Adrenal gland (tissue), 12 donors: ENCODE data around the gene FBXL15. TPM values are rescaled to one million over a fixed set of nuclear protein-coding genes. Genes with fewer than 3 reads are reported as not detected.

Experiments used
- DNase-seq, 7 donors: peaks; one replicate each; pipeline ENCODE4 v3.0.0-alpha.2; 2019 to 2020
- H3K27ac ChIP-seq, 5 donors: fragments of 200-600 bp; sonication (generic) in 4 of 5; 1 replicate in 3 of 5; 2 replicates in 2 of 5; pipeline versions ENCODE4 v1.5.1 to v1.8.0; 2016 to 2020; ENCODE audit warnings: mild to moderate bottlenecking in 1 of 5
- H3K27me3 ChIP-seq: fragments of 200-600 bp; 2 replicates; pipeline ENCODE4 v1.8.0; 2021
- H3K36me3 ChIP-seq, 2 donors: fragments of 200-600 bp; replicated peaks in 1 of 2; 1 replicate in 1 of 2; 2 replicates in 1 of 2; pipeline versions ENCODE4 v1.5.1 to v1.8.0; 2018 to 2022
- H3K4me1 ChIP-seq, 2 donors: fragments of 200-600 bp; replicated peaks in 1 of 2; 1 replicate in 1 of 2; 2 replicates in 1 of 2; pipeline versions ENCODE4 v1.5.1 to v1.8.0; 2018 to 2021
- H3K4me3 ChIP-seq, 4 donors: fragments of 200-600 bp; sonication (generic) in 3 of 4; one replicate each; pipeline ENCODE4 v1.5.1; 2016 to 2018
- H3K9me3 ChIP-seq, 3 donors: fragments of 200-600 bp; sonication (generic) in 1 of 3; replicated peaks in 1 of 3; 1 replicate in 2 of 3; 2 replicates in 1 of 3; pipeline versions ENCODE4 v1.5.1 to v1.8.0; 2016 to 2021
- CTCF ChIP-seq, 6 experiments: fragments of 450-650 bp in 4 of 6; fragments of 200-600 bp in 2 of 6; sonication (generic) in 1 of 6; IDR thresholded peaks; 1 replicate in 5 of 6; 2 replicates in 1 of 6; pipeline versions ENCODE4 v1.5.1 to v1.8.0; 2016 to 2021; ENCODE audit warnings: antibody characterized with exemption in 6 of 6, mild to moderate bottlenecking in 2 of 6, moderate library complexity in 1 of 6
- POLR2A ChIP-seq, 2 donors: fragments of 450-650 bp; IDR thresholded peaks; one replicate each; pipeline ENCODE4 v1.6.1; 2017; ENCODE audit warnings: antibody characterized with exemption in 2 of 2, mild to moderate bottlenecking in 2 of 2, moderate library complexity in 1 of 2
- WGBS, 4 donors: extraction: QIAGEN DNeasy Blood & Tissue Kit in 2 of 4; methylation state at CpG; one replicate each; pipeline versions ENCODE4 v1.1.5 to v1.1.7; 2013 to 2017; 5-methylcytosine and 5-hydroxymethylcytosine counted together
- intact Hi-C, 2 donors: fragments of 100-400 bp; cut with DNase I; formaldehyde crosslinking; loops; one replicate each; pipeline versions ENCODE4 v1.14.1 to v1.15.0; 2022 to 2023
- polyA plus RNA-seq, 3 donors: library from polyadenylated mRNA; stranded (reverse); fragments of 200-250 nt in 2 of 3; fragments of 350-450 nt in 1 of 3; fragmentation: Illumina TruSeq in 1 of 3; extraction: RNeasy Lipid Tissue Mini Kit (QIAGEN cat#74804) in 1 of 3; gene quantifications; one replicate each; pipeline ENCODE4 v1.2.3, GENCODE V29; 2013 to 2014
- total RNA-seq, 9 donors: library from RNA; depleted of rRNA in 4 of 9; stranded (reverse); fragments of >200 nt in 4 of 9; fragments of 120-200 nt in 1 of 9; fragmentation: NEBNext Ultra II Directional in 1 of 9; extraction: Animal tissue kit (Norgen Biotek cat#: 25700) in 1 of 9; gene quantifications; one replicate each; pipeline versions ENCODE4 v1.1.0 to v1.2.4, GENCODE V29; 2013 to 2023
- donor health status: healthy with polysubstance abuse.
- donor health status: Bipolar disorder and iron deficiency.
- donor health status: DM: yes; HTN: yes; CAD: no.
- donor health status: DM: no; HTN: no; CAD: no.
- donor health status: DM: no; HTN: no; CAD: no.
- donor health status: DM: yes; HTN: yes; CAD: no.

The FBXL15 gene
- total and polyA plus RNA-seq, 12 donors = 2.1 to 61.9 (median 28.7) TPM

- Histone ChIP-seq H3K4me1 (peaks cover 0 to 19% of the 10 kb centered on the region in 2 donors), H3K27ac (peak overlapping the region in 1 of 5 donors; percentile 94), H3K27me3 (no peaks in the 10 kb centered on the region), H3K4me3 (no peak overlapping the region), H3K9me3 (no peaks in the 10 kb centered on the region), H3K36me3 (peaks cover 0 to 44% of the 10 kb centered on the region in 2 donors)
- TF ChIP-seq CTCF (IDR thresholded peaks at IDR 0.05) (no peak), POLR2A (IDR thresholded peaks at IDR 0.05) (no peak)
- DNase-seq = no peak
- intact Hi-C loops = loop anchor here in 1 of 2 donors (5.0 kb wide), 1 partner anchor 168 kb away; no protein-coding TSS in a partner anchor
- 63 to 95% (median 81%) methylated on average over 4 to 17 of the region's 17 CpGs for WGBS, 4 donors
Observed at GRCh38 chr10:102400076-102400475, 20.6 kb upstream of the FBXL15 start.

- Histone ChIP-seq H3K27me3 (no peaks in the 10 kb centered on the region), H3K4me3 (no peak overlapping the region), H3K9me3 (no peaks in the 10 kb centered on the region), H3K4me1 (peaks cover 0 to 19% of the 10 kb centered on the region in 2 donors), H3K36me3 (peaks cover 0 to 44% of the 10 kb centered on the region in 2 donors), H3K27ac (no peak overlapping the region)
- no peak for TF ChIP-seq CTCF (IDR thresholded peaks at IDR 0.05)
- TF ChIP-seq POLR2A (IDR thresholded peaks at IDR 0.05) = no peak
- DNase-seq = no peak
- WGBS, 4 donors = 85 to 90% (median 88%) methylated on average over 16 to 22 of the region's 22 CpGs
- intact Hi-C loops = loop anchor here in 1 of 2 donors (5.0 kb wide), 1 partner anchor 168 kb away; no protein-coding TSS in a partner anchor
Observed at GRCh38 chr10:102400598-102401341, 19.9 kb upstream of the FBXL15 start.

GRCh38 chr10:102401342-102401654 lies 19.3 kb upstream of the FBXL15 start:
- intact Hi-C loops = loop anchor here in 1 of 2 donors (5.0 kb wide), 1 partner anchor 169 kb away; no protein-coding TSS in a partner anchor
- H3K27ac ChIP-seq = no peak overlapping the region
- TF ChIP-seq CTCF (IDR thresholded peaks at IDR 0.05) = no peak
- TF ChIP-seq POLR2A (IDR thresholded peaks at IDR 0.05) = no peak
- H3K27me3 ChIP-seq = no peaks in the 10 kb centered on the region
- DNase-seq = no peak
- H3K36me3 ChIP-seq = peaks cover 0 to 44% of the 10 kb centered on the region in 2 donors
- peaks cover 0 to 14% of the 10 kb centered on the region in 2 donors for H3K4me1 ChIP-seq
- H3K4me3 ChIP-seq = no peak overlapping the region
- H3K9me3 ChIP-seq = no peaks in the 10 kb centered on the region
- 87 to 95% (median 89%) methylated on average over 5 to 8 of the region's 8 CpGs for WGBS, 4 donors

GRCh38 chr10:102401735-102402511 lies 18.7 kb upstream of the FBXL15 start:
- Histone ChIP-seq H3K27me3 (no peaks in the 10 kb centered on the region), H3K27ac (no peak overlapping the region), H3K4me1 (peaks cover 0 to 10% of the 10 kb centered on the region in 2 donors), H3K36me3 (peaks cover 0 to 44% of the 10 kb centered on the region in 2 donors), H3K4me3 (no peak overlapping the region), H3K9me3 (no peaks in the 10 kb centered on the region)
- 84 to 90% (median 87%) methylated on average over 3 to 18 of the region's 18 CpGs for WGBS, 4 donors
- TF ChIP-seq CTCF (IDR thresholded peaks at IDR 0.05) = no peak
- no peak for TF ChIP-seq POLR2A (IDR thresholded peaks at IDR 0.05)
- no peak for DNase-seq
- intact Hi-C loops = loop anchor here in 1 of 2 donors (5.0 kb wide), 1 partner anchor 170 kb away; no protein-coding TSS in a partner anchor
